Aorta (tissue), 5 donors: ENCODE results near the gene FAM210B. TPM values are rescaled to one million over a fixed set of nuclear protein-coding genes. Genes with fewer than 3 reads are reported as not detected.
"Not testable (repeated sequence)": the region's sequence is repeated elsewhere in the genome, so short reads cannot be mapped to it uniquely, and the experiment has no call there.

Source experiments
- ATAC-seq: fragments of 200-7000 bp; cut with Tn5 transposase; one replicate; pipeline ENCODE4 v1.9.1; 2022; ENCODE audit warnings: moderate library complexity; ENCODE audit not compliant: low FRiP score
- DNase-seq, 2 donors: peaks; one replicate each; pipeline ENCODE4 v3.0.0-alpha.2; 2020
- H3K27ac ChIP-seq, 2 donors: one replicate each; pipeline ENCODE4 v1.5.1; 2013; ENCODE audit warnings: low read length in 2 of 2, mild to moderate bottlenecking in 2 of 2, moderate library complexity in 2 of 2, control low read depth in 1 of 2, inconsistent platforms in 1 of 2, low read depth in 1 of 2
- H3K27me3 ChIP-seq, 2 donors: one replicate each; pipeline ENCODE4 v1.6.1; 2013; ENCODE audit warnings: control low read depth in 1 of 2, low read length in 1 of 2, mild to moderate bottlenecking in 1 of 2, moderate library complexity in 1 of 2; ENCODE audit not compliant: insufficient read depth in 2 of 2, control insufficient read depth in 1 of 2
- H3K36me3 ChIP-seq, 2 donors: one replicate each; pipeline ENCODE4 v1.6.1; 2013; ENCODE audit warnings: control low read depth in 1 of 2, low read length in 1 of 2, mild to moderate bottlenecking in 1 of 2; ENCODE audit not compliant: insufficient read depth in 2 of 2, control insufficient read depth in 1 of 2
- H3K4me1 ChIP-seq, 2 donors: one replicate each; pipeline ENCODE4 v1.6.1; 2013; ENCODE audit warnings: low read length in 2 of 2, control low read depth in 1 of 2, mild to moderate bottlenecking in 1 of 2, moderate library complexity in 1 of 2; ENCODE audit not compliant: insufficient read depth in 2 of 2, control insufficient read depth in 1 of 2
- H3K4me3 ChIP-seq, 2 donors: one replicate each; pipeline ENCODE4 v1.5.1; 2013; ENCODE audit warnings: low read length in 2 of 2, control low read depth in 1 of 2, mild to moderate bottlenecking in 1 of 2
- H3K9me3 ChIP-seq: one replicate; pipeline ENCODE4 v1.6.1; 2013; ENCODE audit warnings: mild to moderate bottlenecking, low read length; ENCODE audit not compliant: control insufficient read depth
- WGBS, 2 donors: extraction: QIAGEN DNeasy Blood & Tissue Kit; methylation state at CpG; one replicate each; pipeline ENCODE4 v1.1.7; 2013; 5-methylcytosine and 5-hydroxymethylcytosine counted together
- intact Hi-C, 2 donors: fragments of 100-400 bp; cut with DNase I; formaldehyde crosslinking; loops; one replicate each; pipeline versions ENCODE4 v1.14.2 to v1.15.0; 2022
- long read RNA-seq, 2 donors: library from polyadenylated mRNA; unstranded; transcript quantifications; one replicate each; pipeline ENCODE4 v2.0.0, GENCODE V29; 2020 to 2021
- polyA plus RNA-seq, 2 donors: library from polyadenylated mRNA; stranded (reverse); fragments of 200-250 nt; gene quantifications; one replicate each; pipeline ENCODE4 v1.2.3, GENCODE V29; 2013
- total RNA-seq, 2 donors: library from RNA; stranded (reverse); fragmentation: NEBNext Ultra II Directional; extraction: Animal tissue kit (Norgen Biotek cat#: 25700); gene quantifications; one replicate each; pipeline ENCODE4 v1.2.1, GENCODE V29; 2021
- donor health status: healthy with polysubstance abuse.
- donor health status: Bipolar disorder and iron deficiency.
- donor health status: DM: no; HTN: no; CAD: no.
- donor health status: DM: no; HTN: no; CAD: no.
- donor health status: DM: yes; HTN: yes; CAD: no.

FAM210B gene
- total RNA-seq: 10 to 100 TPM; 35.0 to 42.0 TPM
- 10 to 100 TPM; 36.9 to 54.5 TPM for polyA plus RNA-seq
- long read RNA-seq, donor 1, transcript FAM210B-201 (3 exons, 3,046 nt): major isoform, 5 of 20 reads
- long read RNA-seq, donor 1, partial matches to known transcripts: 15 of 20 reads
- long read RNA-seq, donor 1, other reads (novel, unspliced or antisense): 0 of 20 reads
- long read RNA-seq, donor 2, transcript FAM210B-201 (3 exons, 3,046 nt): major isoform, 45 of 56 reads
- long read RNA-seq, donor 2, partial matches to known transcripts: 9 of 56 reads
- long read RNA-seq, donor 2, other reads (novel, unspliced or antisense): 2 of 56 reads

GRCh38 chr20:56358600-56359211 is at the start of gene FAM210B:
Gene FAM210B (plus strand): TSS chr20:56358974. CDS start chr20:56359006, 32 bp downstream.
- H3K4me1 ChIP-seq: no peaks in the 10 kb centered on the region
- no peaks in the 10 kb centered on the region for H3K36me3 ChIP-seq
- peak within 1 kb of the TSS in 1 of 2 donors; percentile 18 for H3K27ac ChIP-seq
- WGBS, 2 donors: 1 to 2% methylated on average over 31 to 63 of the region's 63 CpGs
- ATAC-seq (peak; percentile 96), DNase-seq (peak; percentile 93 to 95)
- intact Hi-C loops: loop anchor here (1.0 to 10.0 kb wide), 3 partner anchors 34 to 106 kb away; partner anchors contain the start of genes AURKA (in 2 of the 2), CSTF1 (in 2 of the 2) and RTF2 (in 1 of the 2)
- H3K9me3 ChIP-seq: no peaks in the 10 kb centered on the region
- peak within 1 kb of the TSS; percentile 83 to 90 for H3K4me3 ChIP-seq
- no peaks in the 10 kb centered on the region for H3K27me3 ChIP-seq

- no peaks in the 10 kb centered on the region for H3K4me1 ChIP-seq
- H3K36me3 ChIP-seq: no peaks in the 10 kb centered on the region
- no peaks in the 10 kb centered on the region for H3K27me3 ChIP-seq
- intact Hi-C loops: no loop called here
- DNase-seq: peak in 1 of 2 donors; percentile 56
- 74% methylated on average over 8 of the region's 8 CpGs for WGBS, 2 donors
- no peaks in the 10 kb centered on the region for H3K9me3 ChIP-seq
- H3K4me3 ChIP-seq: no peak overlapping the region
- ATAC-seq: no peak
- H3K27ac ChIP-seq: no peak overlapping the region
Observed at GRCh38 chr20:56316051-56316450, 42.7 kb upstream of the FAM210B start.

- H3K4me1 ChIP-seq: no peaks in the 10 kb centered on the region
- H3K27ac ChIP-seq: no peak overlapping the region
- no peaks in the 10 kb centered on the region for H3K36me3 ChIP-seq
- H3K9me3 ChIP-seq: no peaks in the 10 kb centered on the region
- intact Hi-C loops: no loop called here
- no peak for ATAC-seq
- no peak overlapping the region for H3K4me3 ChIP-seq
- DNase-seq: no peak
- 77% methylated on average over 3 of the region's 3 CpGs for WGBS, 2 donors
- H3K27me3 ChIP-seq: no peaks in the 10 kb centered on the region
Observed at GRCh38 chr20:56316483-56316882, 42.3 kb upstream of the FAM210B start.

- H3K4me3 ChIP-seq: no peak overlapping the region
- no peaks in the 10 kb centered on the region for H3K36me3 ChIP-seq
- 44 to 48% methylated on average over 4 of the region's 4 CpGs for WGBS, 2 donors
- H3K27ac ChIP-seq: no peak overlapping the region
- intact Hi-C loops: no loop called here
- no peak for DNase-seq
- no peak for ATAC-seq
- no peaks in the 10 kb centered on the region for H3K27me3 ChIP-seq
- H3K9me3 ChIP-seq: peaks cover 3% of the 10 kb centered on the region
- H3K4me1 ChIP-seq: no peaks in the 10 kb centered on the region
Observed at GRCh38 chr20:56322681-56323080, 36.1 kb upstream of the FAM210B start.

GRCh38 chr20:56323206-56323605 is 35.6 kb upstream of the FAM210B start:
- H3K9me3 ChIP-seq: peaks cover 3% of the 10 kb centered on the region
- H3K27me3 ChIP-seq: no peaks in the 10 kb centered on the region
- DNase-seq: no peak
- intact Hi-C loops: no loop called here
- no peak for ATAC-seq
- no peaks in the 10 kb centered on the region for H3K36me3 ChIP-seq
- WGBS, 2 donors: 32 to 35% methylated on average over 2 of the region's 2 CpGs
- H3K4me1 ChIP-seq: no peaks in the 10 kb centered on the region
- no peak overlapping the region for H3K27ac ChIP-seq
- H3K4me3 ChIP-seq: no peak overlapping the region

- ATAC-seq: no peak
- no peaks in the 10 kb centered on the region for H3K36me3 ChIP-seq
- H3K9me3 ChIP-seq: peaks cover 3% of the 10 kb centered on the region
- no peaks in the 10 kb centered on the region for H3K27me3 ChIP-seq
- no peaks in the 10 kb centered on the region for H3K4me1 ChIP-seq
- intact Hi-C loops: no loop called here
- DNase-seq: no peak
- H3K4me3 ChIP-seq: no peak overlapping the region
- H3K27ac ChIP-seq: no peak overlapping the region
- 56% methylated on average over 6 of the region's 6 CpGs for WGBS, 2 donors
Observed at GRCh38 chr20:56323656-56324055, 35.1 kb upstream of the FAM210B start.

GRCh38 chr20:56324806-56325205 is 34.0 kb upstream of the FAM210B start:
- DNase-seq (no peak), ATAC-seq (no peak)
- Histone ChIP-seq H3K9me3 (peaks cover 5% of the 10 kb centered on the region), H3K36me3 (no peaks in the 10 kb centered on the region), H3K4me1 (no peaks in the 10 kb centered on the region), H3K4me3 (no peak overlapping the region), H3K27me3 (no peaks in the 10 kb centered on the region), H3K27ac (no peak overlapping the region)
- intact Hi-C loops: no loop called here

- no peaks in the 10 kb centered on the region for H3K4me1 ChIP-seq
- 29 to 35% methylated on average over 5 of the region's 5 CpGs for whole genome bisulfite sequencing, 2 donors
- intact Hi-C loops: no loop called here
- H3K4me3 ChIP-seq: no peak overlapping the region
- no peak for DNase-seq
- no peaks in the 10 kb centered on the region for H3K36me3 ChIP-seq
- no peak overlapping the region for H3K27ac ChIP-seq
- peaks cover 5% of the 10 kb centered on the region for H3K9me3 ChIP-seq
- no peak for ATAC-seq
- H3K27me3 ChIP-seq: no peaks in the 10 kb centered on the region
Observed at GRCh38 chr20:56328861-56329260, 29.9 kb upstream of the FAM210B start.

GRCh38 chr20:56336709-56337108 is 22.1 kb upstream of the FAM210B start:
- ATAC-seq, DNase-seq, H3K36me3 ChIP-seq, H3K4me3 ChIP-seq, intact Hi-C loops, H3K4me1 ChIP-seq, H3K9me3 ChIP-seq, H3K27me3 ChIP-seq, H3K27ac ChIP-seq: not testable (repeated sequence)
- 74 to 78% methylated on average over 8 of the region's 8 CpGs for WGBS, 2 donors
